HG03460 (cell line): ENCODE results near the gene SERF1A.
A peak's percentile ranks its signal among the peaks of the same experiment; 100 is the strongest.
"Not testable (repeated sequence)": the region's sequence is repeated elsewhere in the genome, so short reads cannot be mapped to it uniquely, and the experiment has no call there.

Experiments
- ATAC-seq: cut with Tn5 transposase; IDR thresholded peaks from one replicate; pipeline ENCODE4 v1.9.1; 2021; ENCODE audit not compliant: unreplicated experiment

The SERF1A gene

DNA sequence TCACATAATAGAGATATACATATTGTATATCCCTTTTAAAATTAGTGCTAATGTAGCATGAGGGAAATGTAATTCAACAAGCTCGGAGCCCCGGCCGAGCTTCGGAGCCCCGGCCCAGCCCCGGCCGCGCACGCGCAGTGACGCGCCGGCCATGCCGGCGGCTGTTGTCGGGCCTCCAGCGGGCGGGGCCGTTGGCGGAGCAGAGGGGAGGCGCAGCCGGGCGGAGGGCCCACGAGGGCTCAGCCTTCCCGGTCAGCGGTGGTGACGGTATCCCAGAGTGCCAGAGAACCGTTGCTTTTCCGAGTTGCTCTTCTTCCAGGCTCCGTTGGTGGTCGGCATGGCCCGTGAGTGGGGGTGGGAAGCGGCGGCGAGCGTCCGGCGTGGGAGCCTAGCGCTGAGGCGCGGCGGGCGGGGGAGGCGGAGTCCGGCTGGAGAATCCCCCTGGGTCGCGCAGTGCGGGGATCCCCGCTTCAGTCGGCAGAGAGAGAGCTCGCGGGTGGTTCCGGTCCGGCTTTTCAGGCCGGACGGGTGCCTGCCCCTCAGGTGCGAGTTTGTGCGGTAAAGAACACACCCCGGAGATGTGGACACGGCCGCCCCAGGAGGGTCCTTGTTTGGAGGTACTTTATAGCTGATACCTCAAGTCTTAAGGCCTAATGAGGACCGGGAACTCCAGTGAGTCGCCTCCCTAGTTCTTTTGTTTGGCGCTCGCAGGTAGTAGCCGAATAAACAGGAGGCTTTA lies at the start of gene SERF1A:
Gene SERF1A, plus strand, starts transcription at position 137 of the 739 bp plus-strand sequence. Its CDS starts 201 bp downstream, at position 338.
- ATAC-seq, result peak; percentile 87

DNA sequence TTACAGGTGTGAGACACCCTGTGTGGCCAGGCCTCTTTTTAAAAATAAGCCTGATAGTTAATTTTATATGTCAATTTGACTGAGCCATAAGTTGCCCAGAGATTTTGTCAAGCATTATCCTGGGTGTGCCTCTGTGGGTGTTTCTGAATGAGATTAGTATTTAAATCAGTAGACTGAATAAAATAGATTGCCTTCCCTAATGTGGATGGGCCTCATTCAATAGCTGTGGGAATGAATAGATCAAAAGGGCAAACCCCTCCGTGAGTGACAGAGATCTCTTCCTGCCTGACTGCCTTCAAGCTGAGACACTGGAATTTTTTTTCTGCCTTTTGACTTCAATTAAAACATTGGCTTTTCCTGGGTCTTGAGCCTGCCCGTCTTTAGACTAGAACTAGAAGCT lies 33.7 kb upstream of the SERF1A start:
- ATAC-seq, result not testable (repeated sequence)

- not testable (repeated sequence) for ATAC-seq
Measured at GRCh38 chr5:70870626-70871025, 29.8 kb upstream of the SERF1A start.

GRCh38 chr5:70896076-70896475 lies 4.4 kb upstream of the SERF1A start:
- not testable (repeated sequence) for ATAC-seq

GRCh38 chr5:70901272-70901571 lies 753 bp downstream of the SERF1A start:
- ATAC-seq, result peak; percentile 24

- not testable (repeated sequence) for ATAC-seq
Measured at GRCh38 chr5:70906624-70907023, 6.2 kb downstream of the SERF1A start.

DNA sequence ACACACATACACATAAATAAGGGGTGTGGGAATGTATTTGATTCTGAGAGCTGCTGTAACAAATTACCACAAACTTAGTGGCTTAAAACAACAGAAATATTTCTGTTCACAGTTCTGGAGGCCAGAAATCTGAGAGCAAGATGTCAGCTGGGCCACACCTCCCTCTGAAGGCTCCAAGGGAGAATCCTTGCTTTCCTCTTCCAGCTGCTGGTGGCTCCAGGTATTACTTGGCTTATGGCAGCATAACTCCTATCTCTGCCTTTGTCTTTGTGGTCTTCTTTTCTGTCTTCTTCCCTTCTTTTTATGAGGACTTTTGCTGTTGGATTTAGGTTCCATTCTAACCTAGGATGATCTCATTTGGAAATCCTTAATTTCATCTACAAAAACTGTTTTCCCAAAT lies 16.4 kb downstream of the SERF1A start:
- not testable (repeated sequence) for ATAC-seq

- peak; percentile 28 for ATAC-seq
Measured at GRCh38 chr5:70925211-70925562, 24.7 kb downstream of the SERF1A start.

- not testable (repeated sequence) for ATAC-seq
Measured at GRCh38 chr5:70931709-70932368, 31.4 kb downstream of the SERF1A start.

DNA sequence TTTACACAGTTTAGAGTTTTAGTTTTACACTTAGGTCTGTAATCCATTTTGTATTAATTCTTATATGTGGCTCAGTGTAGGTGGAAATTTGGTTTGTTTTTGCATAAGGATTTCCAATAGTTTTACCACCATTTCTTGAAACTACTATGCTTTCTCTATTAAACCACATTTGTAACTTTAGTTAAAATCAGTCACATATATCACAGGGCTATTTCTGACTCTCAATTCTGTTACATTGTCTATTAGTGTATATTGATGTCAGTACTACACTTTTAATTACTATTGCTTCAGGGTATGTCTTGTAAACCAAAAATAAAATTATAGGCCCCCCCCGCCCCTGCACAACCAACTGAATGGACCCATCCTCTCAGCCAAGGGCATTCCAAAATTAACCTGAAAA lies 32.1 kb downstream of the SERF1A start:
- not testable (repeated sequence) for ATAC-seq

DNA sequence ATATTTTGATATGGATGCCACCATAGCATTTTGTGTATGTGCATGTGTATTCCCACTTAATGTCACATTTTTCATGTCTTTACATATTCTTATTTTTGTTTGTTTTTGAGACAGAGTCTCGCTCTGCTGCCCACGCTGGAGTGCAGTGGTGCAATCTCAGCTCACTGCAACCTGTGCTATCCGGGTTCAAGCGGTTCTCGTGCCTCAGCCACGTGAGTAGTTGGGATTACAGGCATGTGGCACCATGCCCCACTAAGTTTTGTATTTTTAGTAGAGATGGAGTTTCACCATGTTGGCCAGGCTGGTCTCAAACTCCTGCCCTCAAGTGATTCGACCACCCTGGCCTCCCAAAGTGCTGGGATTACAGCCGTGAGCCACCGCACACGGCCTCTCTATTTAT lies 52.6 kb downstream of the SERF1A start:
- ATAC-seq, result not testable (repeated sequence)
